GM12873 (cell line): ENCODE measurements around the gene F10.

Source experiments
- CTCF ChIP-seq: IDR thresholded peaks from 2 replicates; pipeline ENCODE4 v1.5.1; 2012; ENCODE audit warnings: low read depth, mild to moderate bottlenecking, moderate library complexity, low read length, control low read depth; ENCODE audit not compliant: insufficient read depth; ENCODE audit errors: missing control alignments

The F10 gene

GRCh38 chr13:113137691-113138298, 15.2 kb downstream of the F10 start:
- no peak for TF ChIP-seq CTCF

- TF ChIP-seq CTCF: no peak
Measured at GRCh38 chr13:113138792-113139551, 16.4 kb downstream of the F10 start.

- TF ChIP-seq CTCF: no peak
Measured at GRCh38 chr13:113139577-113139976, 17.0 kb downstream of the F10 start.

GRCh38 chr13:113140677-113141600, 18.3 kb downstream of the F10 start:
- TF ChIP-seq CTCF: no peak

- no peak for TF ChIP-seq CTCF
Measured at GRCh38 chr13:113141601-113141970, 19.0 kb downstream of the F10 start.

GRCh38 chr13:113142876-113143275, 20.3 kb downstream of the F10 start:
- no peak for TF ChIP-seq CTCF
